ENCODE results near the gene VWDE.

DNA sequence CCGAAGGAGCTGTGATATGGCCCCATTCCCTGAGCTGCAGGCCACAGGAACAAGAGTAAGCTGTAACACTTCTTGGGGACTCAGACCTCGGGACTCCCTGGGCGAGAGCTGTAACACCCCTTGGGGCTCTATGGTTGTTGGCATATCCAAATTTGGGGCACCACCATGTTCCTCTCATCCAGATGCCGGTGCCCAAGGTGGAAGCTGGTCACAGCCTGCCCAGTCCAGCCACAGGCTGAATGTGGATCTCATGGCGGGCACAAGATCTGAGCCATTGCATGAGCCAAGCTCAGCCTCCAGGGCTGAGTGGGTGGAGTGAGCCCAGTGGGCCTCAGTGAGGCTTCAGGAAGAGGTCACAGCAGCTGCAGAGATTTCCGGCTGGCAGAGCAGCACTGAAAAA, 113.7 kb downstream of the VWDE start:
- TF ChIP-seq POLR2A (IDR thresholded peaks at IDR 0.05; ENCODE audit: borderline replicate concordance, extremely low read depth, insufficient read depth, insufficient read length), result no peak
- no peak for TF ChIP-seq EZH2 (IDR thresholded peaks at IDR 0.05)
- no peak for TF ChIP-seq POLR2AphosphoS5 (IDR thresholded peaks at IDR 0.05; ENCODE audit: low read depth, low read length)
- no peak for TF ChIP-seq YY1 (IDR thresholded peaks at IDR 0.05; ENCODE audit: extremely low read depth, insufficient replicate concordance, low read depth, low read length)
- TF ChIP-seq, protein P1, sequence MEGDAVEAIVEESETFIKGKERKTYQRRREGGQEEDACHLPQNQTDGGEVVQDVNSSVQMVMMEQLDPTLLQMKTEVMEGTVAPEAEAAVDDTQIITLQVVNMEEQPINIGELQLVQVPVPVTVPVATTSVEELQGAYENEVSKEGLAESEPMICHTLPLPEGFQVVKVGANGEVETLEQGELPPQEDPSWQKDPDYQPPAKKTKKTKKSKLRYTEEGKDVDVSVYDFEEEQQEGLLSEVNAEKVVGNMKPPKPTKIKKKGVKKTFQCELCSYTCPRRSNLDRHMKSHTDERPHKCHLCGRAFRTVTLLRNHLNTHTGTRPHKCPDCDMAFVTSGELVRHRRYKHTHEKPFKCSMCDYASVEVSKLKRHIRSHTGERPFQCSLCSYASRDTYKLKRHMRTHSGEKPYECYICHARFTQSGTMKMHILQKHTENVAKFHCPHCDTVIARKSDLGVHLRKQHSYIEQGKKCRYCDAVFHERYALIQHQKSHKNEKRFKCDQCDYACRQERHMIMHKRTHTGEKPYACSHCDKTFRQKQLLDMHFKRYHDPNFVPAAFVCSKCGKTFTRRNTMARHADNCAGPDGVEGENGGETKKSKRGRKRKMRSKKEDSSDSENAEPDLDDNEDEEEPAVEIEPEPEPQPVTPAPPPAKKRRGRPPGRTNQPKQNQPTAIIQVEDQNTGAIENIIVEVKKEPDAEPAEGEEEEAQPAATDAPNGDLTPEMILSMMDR (IDR thresholded peaks at IDR 0.05 in 2 of 3, conservative IDR thresholded peaks at IDR 0.05 in 1 of 3; ENCODE audit: borderline replicate concordance in 1 of 3, insufficient read depth in 1 of 3, low read depth in 2 of 3, low read length in 2 of 3), result no peak
- TF ChIP-seq CEBPB (IDR thresholded peaks at IDR 0.05; ENCODE audit: low read depth), result no peak
- no peak for TF ChIP-seq RAD21 (IDR thresholded peaks at IDR 0.05; ENCODE audit: low read depth)
- TF ChIP-seq JUND (IDR thresholded peaks at IDR 0.05), result no peak
- TF ChIP-seq, protein P2, sequence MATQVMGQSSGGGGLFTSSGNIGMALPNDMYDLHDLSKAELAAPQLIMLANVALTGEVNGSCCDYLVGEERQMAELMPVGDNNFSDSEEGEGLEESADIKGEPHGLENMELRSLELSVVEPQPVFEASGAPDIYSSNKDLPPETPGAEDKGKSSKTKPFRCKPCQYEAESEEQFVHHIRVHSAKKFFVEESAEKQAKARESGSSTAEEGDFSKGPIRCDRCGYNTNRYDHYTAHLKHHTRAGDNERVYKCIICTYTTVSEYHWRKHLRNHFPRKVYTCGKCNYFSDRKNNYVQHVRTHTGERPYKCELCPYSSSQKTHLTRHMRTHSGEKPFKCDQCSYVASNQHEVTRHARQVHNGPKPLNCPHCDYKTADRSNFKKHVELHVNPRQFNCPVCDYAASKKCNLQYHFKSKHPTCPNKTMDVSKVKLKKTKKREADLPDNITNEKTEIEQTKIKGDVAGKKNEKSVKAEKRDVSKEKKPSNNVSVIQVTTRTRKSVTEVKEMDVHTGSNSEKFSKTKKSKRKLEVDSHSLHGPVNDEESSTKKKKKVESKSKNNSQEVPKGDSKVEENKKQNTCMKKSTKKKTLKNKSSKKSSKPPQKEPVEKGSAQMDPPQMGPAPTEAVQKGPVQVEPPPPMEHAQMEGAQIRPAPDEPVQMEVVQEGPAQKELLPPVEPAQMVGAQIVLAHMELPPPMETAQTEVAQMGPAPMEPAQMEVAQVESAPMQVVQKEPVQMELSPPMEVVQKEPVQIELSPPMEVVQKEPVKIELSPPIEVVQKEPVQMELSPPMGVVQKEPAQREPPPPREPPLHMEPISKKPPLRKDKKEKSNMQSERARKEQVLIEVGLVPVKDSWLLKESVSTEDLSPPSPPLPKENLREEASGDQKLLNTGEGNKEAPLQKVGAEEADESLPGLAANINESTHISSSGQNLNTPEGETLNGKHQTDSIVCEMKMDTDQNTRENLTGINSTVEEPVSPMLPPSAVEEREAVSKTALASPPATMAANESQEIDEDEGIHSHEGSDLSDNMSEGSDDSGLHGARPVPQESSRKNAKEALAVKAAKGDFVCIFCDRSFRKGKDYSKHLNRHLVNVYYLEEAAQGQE (IDR thresholded peaks at IDR 0.05; ENCODE audit: low read depth), result no peak
- TF ChIP-seq, protein P3, sequence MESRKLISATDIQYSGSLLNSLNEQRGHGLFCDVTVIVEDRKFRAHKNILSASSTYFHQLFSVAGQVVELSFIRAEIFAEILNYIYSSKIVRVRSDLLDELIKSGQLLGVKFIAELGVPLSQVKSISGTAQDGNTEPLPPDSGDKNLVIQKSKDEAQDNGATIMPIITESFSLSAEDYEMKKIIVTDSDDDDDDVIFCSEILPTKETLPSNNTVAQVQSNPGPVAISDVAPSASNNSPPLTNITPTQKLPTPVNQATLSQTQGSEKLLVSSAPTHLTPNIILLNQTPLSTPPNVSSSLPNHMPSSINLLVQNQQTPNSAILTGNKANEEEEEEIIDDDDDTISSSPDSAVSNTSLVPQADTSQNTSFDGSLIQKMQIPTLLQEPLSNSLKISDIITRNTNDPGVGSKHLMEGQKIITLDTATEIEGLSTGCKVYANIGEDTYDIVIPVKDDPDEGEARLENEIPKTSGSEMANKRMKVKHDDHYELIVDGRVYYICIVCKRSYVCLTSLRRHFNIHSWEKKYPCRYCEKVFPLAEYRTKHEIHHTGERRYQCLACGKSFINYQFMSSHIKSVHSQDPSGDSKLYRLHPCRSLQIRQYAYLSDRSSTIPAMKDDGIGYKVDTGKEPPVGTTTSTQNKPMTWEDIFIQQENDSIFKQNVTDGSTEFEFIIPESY (IDR thresholded peaks at IDR 0.05; ENCODE audit: extremely low read depth, insufficient replicate concordance, low read length), result no peak
- TF ChIP-seq, protein P4, sequence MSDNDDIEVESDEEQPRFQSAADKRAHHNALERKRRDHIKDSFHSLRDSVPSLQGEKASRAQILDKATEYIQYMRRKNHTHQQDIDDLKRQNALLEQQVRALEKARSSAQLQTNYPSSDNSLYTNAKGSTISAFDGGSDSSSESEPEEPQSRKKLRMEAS (IDR thresholded peaks at IDR 0.05), result no peak
- TF ChIP-seq EZH2phosphoT487 (IDR thresholded peaks at IDR 0.05; ENCODE audit: borderline replicate concordance), result no peak
- TF ChIP-seq SRF (IDR thresholded peaks at IDR 0.05; ENCODE audit: low read depth), result no peak
